KMS-11 (cell line): ENCODE results near the gene NAV3.

Source experiments
- H2AFZ ChIP-seq: fragments of 200-600 bp; sonication (generic); 2 replicates; pipeline ENCODE4 v1.6.1; 2016; ENCODE audit warnings: antibody characterized with exemption, mixed run types, low read depth
- H3K27ac ChIP-seq: fragments of 200-600 bp; sonication (generic); 2 replicates; pipeline ENCODE4 v1.6.1; 2016; ENCODE audit warnings: mild to moderate bottlenecking, mixed run types
- H3K27me3 ChIP-seq: fragments of 200-600 bp; sonication (generic); 2 replicates; pipeline ENCODE4 v1.6.1; 2017; ENCODE audit warnings: mild to moderate bottlenecking, low read depth, mixed run types, moderate library complexity; ENCODE audit not compliant: insufficient read depth
- H3K36me3 ChIP-seq: fragments of 200-600 bp; sonication (generic); 2 replicates; pipeline ENCODE4 v1.6.1; 2017; ENCODE audit warnings: mild to moderate bottlenecking, mixed run types; ENCODE audit not compliant: insufficient read depth
- H3K4me1 ChIP-seq: fragments of 200-600 bp; sonication (generic); 2 replicates; pipeline ENCODE4 v1.6.1; 2016; ENCODE audit warnings: mild to moderate bottlenecking, low read depth, mixed run types; ENCODE audit not compliant: poor library complexity, severe bottlenecking
- H3K4me2 ChIP-seq: fragments of 200-600 bp; sonication (generic); 2 replicates; pipeline ENCODE4 v1.7.0; 2016; ENCODE audit warnings: mild to moderate bottlenecking, mixed run types
- H3K4me3 ChIP-seq: fragments of 200-600 bp; sonication (generic); IDR thresholded peaks from 2 replicates; pipeline ENCODE4 v1.6.1; 2017; ENCODE audit warnings: low read depth, low read length, mixed read lengths; ENCODE audit not compliant: insufficient read depth
- H3K79me2 ChIP-seq: fragments of 200-600 bp; sonication (generic); 2 replicates; pipeline ENCODE4 v1.6.1; 2016; ENCODE audit warnings: low read depth, mixed run types; ENCODE audit not compliant: insufficient read depth
- H3K9ac ChIP-seq: fragments of 200-600 bp; sonication (generic); 2 replicates; pipeline ENCODE4 v1.6.1; 2016; ENCODE audit warnings: mild to moderate bottlenecking, mixed run types
- H4K20me1 ChIP-seq: fragments of 200-600 bp; sonication (generic); 2 replicates; pipeline ENCODE4 v1.6.1; 2016; ENCODE audit warnings: mild to moderate bottlenecking, mixed run types; ENCODE audit not compliant: insufficient read depth
- TF ChIP-seq, protein P1 (sequence below): fragments of 200-600 bp; sonication (generic); conservative IDR thresholded peaks from 2 replicates; pipeline ENCODE4 v1.6.1; 2017; ENCODE audit warnings: low read depth, mild to moderate bottlenecking, antibody characterized with exemption, low read length, moderate library complexity, mixed read lengths

NAV3 gene

DNA sequence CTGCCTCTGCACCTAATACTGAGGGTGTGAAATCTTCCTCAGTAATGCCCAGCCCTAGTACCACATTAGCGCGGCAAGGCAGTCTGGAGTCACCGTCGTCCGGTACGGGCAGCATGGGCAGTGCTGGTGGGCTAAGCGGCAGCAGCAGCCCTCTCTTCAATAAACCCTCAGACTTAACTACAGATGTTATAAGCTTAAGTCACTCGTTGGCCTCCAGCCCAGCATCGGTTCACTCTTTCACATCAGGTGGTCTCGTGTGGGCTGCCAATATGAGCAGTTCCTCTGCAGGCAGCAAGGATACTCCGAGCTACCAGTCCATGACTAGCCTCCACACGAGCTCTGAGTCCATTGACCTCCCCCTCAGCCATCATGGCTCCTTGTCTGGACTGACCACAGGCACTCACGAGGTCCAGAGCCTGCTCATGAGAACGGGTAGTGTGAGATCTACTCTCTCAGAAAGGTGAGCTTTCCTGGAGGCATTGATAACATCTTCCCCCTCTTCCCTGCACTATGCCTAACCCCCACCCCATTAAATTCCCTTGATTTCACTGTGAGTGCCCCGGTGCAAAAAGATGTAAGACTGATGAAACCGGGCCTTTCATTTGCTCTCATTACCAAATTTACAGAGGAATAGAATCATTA is 291.4 kb downstream of the NAV3 start:
- TF ChIP-seq, protein P1, sequence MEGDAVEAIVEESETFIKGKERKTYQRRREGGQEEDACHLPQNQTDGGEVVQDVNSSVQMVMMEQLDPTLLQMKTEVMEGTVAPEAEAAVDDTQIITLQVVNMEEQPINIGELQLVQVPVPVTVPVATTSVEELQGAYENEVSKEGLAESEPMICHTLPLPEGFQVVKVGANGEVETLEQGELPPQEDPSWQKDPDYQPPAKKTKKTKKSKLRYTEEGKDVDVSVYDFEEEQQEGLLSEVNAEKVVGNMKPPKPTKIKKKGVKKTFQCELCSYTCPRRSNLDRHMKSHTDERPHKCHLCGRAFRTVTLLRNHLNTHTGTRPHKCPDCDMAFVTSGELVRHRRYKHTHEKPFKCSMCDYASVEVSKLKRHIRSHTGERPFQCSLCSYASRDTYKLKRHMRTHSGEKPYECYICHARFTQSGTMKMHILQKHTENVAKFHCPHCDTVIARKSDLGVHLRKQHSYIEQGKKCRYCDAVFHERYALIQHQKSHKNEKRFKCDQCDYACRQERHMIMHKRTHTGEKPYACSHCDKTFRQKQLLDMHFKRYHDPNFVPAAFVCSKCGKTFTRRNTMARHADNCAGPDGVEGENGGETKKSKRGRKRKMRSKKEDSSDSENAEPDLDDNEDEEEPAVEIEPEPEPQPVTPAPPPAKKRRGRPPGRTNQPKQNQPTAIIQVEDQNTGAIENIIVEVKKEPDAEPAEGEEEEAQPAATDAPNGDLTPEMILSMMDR: no peak
- Histone ChIP-seq H4K20me1 (no peaks in the 10 kb centered on the region), H3K79me2 (no peaks in the 10 kb centered on the region), H3K4me3 (no peak overlapping the region), H3K27me3 (no peaks in the 10 kb centered on the region), H3K9ac (no peak overlapping the region), H2AFZ (no peak overlapping the region), H3K4me2 (no peak overlapping the region), H3K36me3 (no peaks in the 10 kb centered on the region), H3K4me1 (no peaks in the 10 kb centered on the region), H3K27ac (no peak overlapping the region)

DNA sequence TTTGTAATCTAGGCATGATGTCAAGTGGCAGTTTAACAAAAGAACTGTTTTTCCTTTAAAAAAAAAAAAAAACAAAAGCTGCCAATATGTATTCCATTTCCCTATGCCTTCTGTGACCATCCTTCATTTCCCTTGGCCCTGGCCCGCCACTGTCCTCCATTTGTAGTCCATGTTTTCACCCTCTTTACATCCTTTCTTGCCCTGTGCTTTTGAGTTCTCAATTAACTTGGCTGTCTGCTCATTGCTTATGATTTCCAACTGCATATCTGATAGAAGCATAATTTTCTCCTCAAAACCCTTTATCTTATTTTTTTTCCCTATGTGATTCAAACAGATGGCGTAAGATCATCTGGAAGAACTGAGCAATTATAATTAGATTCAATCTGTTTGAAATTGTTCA is 297.5 kb downstream of the NAV3 start:
- Histone ChIP-seq H3K4me1 (no peaks in the 10 kb centered on the region), H4K20me1 (no peaks in the 10 kb centered on the region), H3K79me2 (no peaks in the 10 kb centered on the region), H3K27me3 (no peaks in the 10 kb centered on the region), H2AFZ (no peak overlapping the region), H3K27ac (no peak overlapping the region), H3K4me2 (no peak overlapping the region), H3K9ac (no peak overlapping the region), H3K36me3 (no peaks in the 10 kb centered on the region), H3K4me3 (no peak overlapping the region)
- TF ChIP-seq, protein P1: no peak

DNA sequence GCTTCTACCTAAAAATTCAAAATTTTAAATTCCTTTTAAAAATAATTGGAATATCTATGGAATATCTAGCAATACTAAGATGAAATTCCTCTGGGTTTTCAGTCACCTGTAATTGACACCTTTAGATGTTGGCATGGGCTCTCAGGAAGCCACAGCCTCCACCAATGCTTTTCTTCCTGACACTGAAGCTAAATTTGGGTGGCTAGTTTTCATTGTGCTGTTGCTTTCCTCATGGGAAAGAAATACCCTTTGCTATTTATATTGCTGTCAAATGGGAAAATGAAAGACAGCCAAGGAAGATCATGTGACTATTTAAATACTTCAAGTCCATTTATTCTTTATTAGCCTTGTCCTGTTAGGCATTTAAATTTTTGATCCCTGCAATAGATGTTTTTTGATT is 313.0 kb downstream of the NAV3 start:
- H2AFZ ChIP-seq: no peak overlapping the region
- H3K4me3 ChIP-seq: no peak overlapping the region

DNA sequence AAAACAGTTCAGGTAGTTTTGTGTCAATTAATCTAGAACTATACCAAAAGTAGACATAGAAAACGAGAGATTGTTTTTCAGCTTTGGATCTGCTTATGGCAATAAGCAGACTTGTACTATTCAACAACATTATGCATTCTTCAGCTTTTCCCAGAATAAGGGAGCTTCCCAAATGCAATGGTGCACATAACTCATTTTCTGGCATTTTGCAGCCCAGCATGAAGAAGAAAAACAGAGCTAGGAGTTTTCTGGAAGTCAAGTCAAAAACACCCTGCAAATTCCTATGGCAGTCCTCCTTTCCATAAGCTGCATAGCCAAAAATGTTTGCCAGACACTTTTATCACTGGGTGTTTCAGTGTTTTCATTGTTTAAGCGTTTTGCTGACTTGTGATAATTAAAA is 314.7 kb downstream of the NAV3 start:
- Histone ChIP-seq H2AFZ (no peak overlapping the region), H3K79me2 (no peaks in the 10 kb centered on the region), H3K27me3 (no peaks in the 10 kb centered on the region), H3K36me3 (no peaks in the 10 kb centered on the region), H3K27ac (no peak overlapping the region), H3K4me2 (no peak overlapping the region), H3K4me3 (no peak overlapping the region), H4K20me1 (no peaks in the 10 kb centered on the region), H3K9ac (no peak overlapping the region), H3K4me1 (no peaks in the 10 kb centered on the region)
- TF ChIP-seq, protein P1: no peak

More for the DNA sequence above, 313.0 kb downstream of the NAV3 start:
- TF ChIP-seq, protein P1: no peak
- no peaks in the 10 kb centered on the region for H3K27me3 ChIP-seq
- no peak overlapping the region for H3K9ac ChIP-seq
- no peaks in the 10 kb centered on the region for H4K20me1 ChIP-seq
- H3K4me1 ChIP-seq: no peaks in the 10 kb centered on the region
- no peaks in the 10 kb centered on the region for H3K79me2 ChIP-seq
- H3K27ac ChIP-seq: no peak overlapping the region
- no peak overlapping the region for H3K4me2 ChIP-seq
- H3K36me3 ChIP-seq: no peaks in the 10 kb centered on the region
